GM18951 (cell line): ENCODE data around the gene FAM168A.

ENCODE experiments used
- POLR2A ChIP-seq: IDR thresholded peaks from 4 replicates; pipeline ENCODE4 v1.6.1; 2011; ENCODE audit warnings: mild to moderate bottlenecking; ENCODE audit not compliant: insufficient read length, insufficient read depth; ENCODE audit errors: extremely low read depth
- in situ Hi-C: fragments of 300-500 bp; cut with MboI; formaldehyde crosslinking; loops from one replicate; pipeline ENCODE4 v1.12.0; 2022; ENCODE audit warnings: low sequenced_read_pairs, mixed read lengths, inconsistent platforms; ENCODE audit not compliant: unreplicated experiment

FAM168A gene

DNA sequence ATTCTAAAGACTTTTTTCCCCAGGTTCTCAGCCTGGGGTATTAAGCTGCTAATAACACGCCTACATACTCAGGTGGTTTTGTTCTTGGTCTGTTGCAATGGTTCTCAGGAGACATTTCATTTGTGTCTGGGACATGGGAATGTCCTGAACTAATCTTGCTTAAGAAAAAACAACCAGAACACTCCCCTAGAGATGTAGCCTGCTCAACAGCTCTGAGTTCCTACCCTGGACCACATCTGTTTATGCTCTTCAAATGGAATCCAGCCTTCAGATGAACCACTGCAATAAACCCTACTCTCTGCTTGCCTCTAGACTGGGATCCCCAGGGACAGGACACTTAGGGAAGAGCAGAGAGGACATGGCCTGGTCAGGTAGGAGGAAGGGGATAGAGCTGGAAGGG lies 191.8 kb downstream of the FAM168A start:
- in situ Hi-C loops = no loop called here

DNA sequence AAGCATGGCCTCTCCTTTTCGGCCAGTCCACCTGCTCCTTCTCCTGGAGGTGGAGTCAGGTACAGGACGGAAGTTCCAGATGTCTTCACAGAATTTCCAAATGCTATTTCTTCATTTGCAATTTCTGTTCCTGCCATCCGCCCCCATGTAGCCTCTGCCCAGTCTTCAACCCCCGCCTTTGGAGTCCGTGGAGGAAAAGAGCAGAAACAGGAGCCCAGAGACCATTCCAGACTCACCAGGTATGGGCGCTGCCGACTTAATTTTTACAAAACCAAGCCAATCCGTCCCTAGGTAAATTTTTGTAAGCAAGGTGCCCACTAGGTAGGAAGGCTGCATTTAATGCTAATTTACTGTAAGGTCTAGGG lies 192.8 kb downstream of the FAM168A start:
- no peak for TF ChIP-seq POLR2A
- in situ Hi-C loops = no loop called here

More for the DNA sequence above, 191.8 kb downstream of the FAM168A start:
- TF ChIP-seq POLR2A = no peak

DNA sequence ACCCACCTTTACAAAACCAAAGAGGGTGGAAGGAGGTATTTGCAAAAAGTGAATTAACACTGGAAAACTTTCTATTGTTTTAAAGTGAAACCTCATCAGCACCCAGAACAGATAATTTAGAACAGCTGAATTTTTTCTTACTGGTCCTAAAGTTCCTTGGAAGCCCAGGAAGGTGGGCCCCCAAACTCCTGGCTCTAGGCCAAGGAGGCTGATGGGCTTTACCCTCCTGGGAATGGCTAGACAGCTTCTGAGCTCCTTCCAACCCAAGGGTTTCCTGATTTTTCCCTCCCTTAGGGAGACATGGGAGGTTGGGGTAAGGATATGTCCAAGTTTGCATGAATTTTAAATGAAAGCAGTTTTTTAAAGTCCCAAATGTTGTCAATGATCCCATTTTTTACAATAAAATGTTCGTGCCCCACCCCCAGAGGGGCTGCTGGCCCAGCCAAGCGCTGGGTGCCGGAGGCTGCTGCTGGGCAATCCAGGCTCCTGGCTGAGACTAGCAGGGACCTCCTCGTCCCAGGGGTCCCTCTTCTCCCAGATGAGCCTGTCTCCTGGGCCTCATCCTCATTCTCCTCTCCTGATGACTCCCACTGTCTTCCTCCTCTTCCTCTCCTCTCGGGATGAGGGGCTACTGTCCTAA lies 193.3 kb downstream of the FAM168A start:
- in situ Hi-C loops = no loop called here
- TF ChIP-seq POLR2A = no peak

DNA sequence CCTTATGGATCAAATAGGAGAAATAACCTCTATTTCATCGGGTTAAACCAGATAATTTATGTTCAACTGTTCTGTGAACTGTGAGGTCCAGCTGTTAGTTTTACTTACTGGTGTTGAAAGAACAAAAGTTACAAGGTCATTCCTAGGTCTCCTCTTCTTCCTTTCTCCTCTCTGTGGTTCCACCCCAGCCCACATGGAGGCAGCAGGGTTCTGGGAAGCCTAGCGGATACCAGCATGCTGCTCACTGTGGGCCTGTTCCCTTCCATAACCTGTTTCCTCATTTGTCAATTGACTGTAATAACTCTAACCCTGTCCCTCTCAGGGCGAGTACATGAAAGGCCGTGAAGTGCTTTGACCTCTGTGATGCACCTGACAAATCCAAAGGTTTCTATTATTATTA lies 193.9 kb downstream of the FAM168A start:
- TF ChIP-seq POLR2A = no peak
- in situ Hi-C loops = no loop called here

DNA sequence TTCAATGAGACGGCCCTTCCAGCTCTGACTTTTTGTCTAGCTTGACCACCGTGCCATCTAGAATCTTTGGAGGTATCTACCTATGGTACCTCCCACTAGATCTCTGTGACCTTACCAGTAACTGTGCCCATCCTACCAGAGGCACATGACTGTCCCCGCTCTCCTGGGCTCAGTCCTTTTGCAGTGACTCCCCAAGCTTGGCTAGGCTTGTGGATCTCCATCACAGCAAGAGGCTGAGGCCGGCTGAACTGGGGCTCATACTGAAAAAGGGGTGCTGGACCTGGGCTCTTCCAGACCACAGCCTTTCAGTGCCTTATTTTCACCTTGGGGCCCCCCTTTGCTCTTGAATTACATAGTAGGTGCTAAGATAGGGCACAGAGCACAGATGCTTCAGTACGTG lies 194.4 kb downstream of the FAM168A start:
- in situ Hi-C loops = no loop called here
- TF ChIP-seq POLR2A = no peak

DNA sequence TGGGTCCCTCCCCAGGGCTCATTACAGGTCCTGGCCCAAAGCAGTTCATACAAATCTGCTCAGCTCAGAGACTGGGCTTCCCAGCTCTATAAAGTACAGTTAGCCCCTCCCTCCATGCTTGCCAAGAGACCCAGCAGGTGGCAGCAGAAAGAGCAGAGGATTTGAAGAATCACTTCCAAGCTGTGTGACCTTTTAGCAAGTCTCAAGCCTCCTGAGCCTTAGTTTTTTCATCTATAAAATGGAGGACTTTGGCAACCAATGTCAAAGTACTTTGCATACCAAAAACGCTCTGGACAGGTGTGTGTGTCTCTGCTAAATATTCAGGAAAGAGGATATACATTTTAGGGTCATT lies 195.1 kb downstream of the FAM168A start:
- no peak for TF ChIP-seq POLR2A
- in situ Hi-C loops = no loop called here

DNA sequence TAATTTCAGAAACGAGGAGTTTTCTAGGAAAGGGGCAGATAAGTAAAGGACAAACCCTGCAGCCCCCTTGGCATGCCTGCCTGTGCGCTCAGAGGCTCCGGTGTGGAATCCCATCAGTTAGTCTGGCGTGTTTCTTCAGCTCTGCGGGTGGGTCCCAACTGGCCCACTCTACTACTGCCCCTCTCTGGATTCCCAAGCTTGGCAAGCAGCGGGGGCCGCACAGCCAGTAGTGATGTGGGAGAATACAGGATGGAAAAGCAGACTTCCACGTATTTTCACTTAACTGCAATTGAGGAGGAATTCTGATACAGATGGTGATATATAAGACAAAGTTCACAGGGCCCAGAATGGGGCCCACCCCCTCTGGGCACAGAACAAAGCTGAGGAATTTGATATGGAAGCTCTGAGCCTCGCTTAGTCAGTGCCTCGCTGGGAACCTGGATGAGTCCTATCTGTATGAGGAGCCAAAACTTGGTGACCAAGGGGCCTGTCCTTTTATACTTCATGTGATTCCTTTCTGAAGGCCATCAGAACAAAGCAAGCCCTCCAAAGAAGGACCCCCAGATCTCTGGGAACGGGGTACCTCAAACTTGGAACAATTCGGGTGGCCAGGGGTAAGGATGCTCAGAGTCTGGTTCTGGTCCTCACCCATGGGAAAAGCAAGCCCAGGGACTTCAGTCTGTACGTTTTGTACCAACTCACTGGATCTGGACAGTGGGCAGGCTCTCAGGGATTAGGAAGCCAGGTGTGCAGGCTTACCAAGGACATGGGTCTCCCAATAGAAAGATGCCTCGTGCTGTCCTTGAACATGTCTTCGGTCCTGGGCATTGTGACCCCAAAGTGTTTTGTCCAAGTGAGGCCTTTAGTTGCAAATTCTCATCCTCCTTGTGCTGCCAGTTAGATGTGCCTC lies 195.7 kb downstream of the FAM168A start:
- in situ Hi-C loops = no loop called here
- no peak for TF ChIP-seq POLR2A

GRCh38 chr11:73401217-73401923 lies 196.5 kb downstream of the FAM168A start:
- in situ Hi-C loops = no loop called here
- no peak for TF ChIP-seq POLR2A

- no peak for TF ChIP-seq POLR2A
- in situ Hi-C loops = no loop called here
Measured at GRCh38 chr11:73400293-73400692, 197.6 kb downstream of the FAM168A start.

DNA sequence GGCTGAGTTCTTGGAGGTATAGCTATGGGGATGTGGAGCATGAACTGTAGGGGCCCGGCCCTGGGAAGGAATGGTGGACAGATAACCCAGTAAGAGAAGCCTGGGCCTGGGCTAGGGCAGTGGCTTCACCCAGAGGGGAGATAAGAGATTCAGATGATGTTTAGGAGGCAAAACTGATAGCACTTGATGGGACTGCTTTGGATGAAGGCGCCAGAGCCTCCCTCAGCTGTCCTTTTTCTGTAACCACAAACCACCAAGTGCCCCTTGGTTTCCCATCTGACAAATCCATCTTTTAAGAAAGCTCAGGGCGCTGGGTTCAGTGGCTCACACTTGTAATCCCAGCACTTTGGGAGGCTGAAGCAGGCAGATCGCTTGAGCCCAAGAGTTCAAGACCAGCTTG lies 198.3 kb downstream of the FAM168A start:
- in situ Hi-C loops = no loop called here
- TF ChIP-seq POLR2A = no peak

GRCh38 chr11:73399159-73399590 lies 198.7 kb downstream of the FAM168A start:
- in situ Hi-C loops = no loop called here
- peak; percentile 4 for TF ChIP-seq POLR2A

DNA sequence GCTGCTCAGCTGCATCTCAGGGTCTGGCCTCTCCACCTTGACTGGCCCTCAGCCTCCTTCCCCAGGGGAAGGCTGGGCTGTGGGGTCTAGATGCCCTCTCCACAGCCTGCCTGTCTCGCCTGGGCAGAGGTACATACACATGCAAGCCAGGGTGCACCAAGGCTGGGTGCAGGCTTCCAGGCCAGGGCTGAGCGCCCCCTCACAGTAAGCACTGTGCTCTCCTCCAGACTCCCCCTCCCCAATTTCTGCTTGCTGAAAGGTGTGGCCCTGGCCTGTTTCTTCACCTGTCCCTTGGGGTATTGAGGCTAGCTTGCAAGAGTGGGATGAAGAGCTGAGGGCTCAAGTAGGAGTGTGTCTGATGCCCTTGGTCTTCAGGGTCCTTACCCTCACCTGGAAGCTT lies 199.2 kb downstream of the FAM168A start:
- in situ Hi-C loops = no loop called here
- peak; percentile 11 for TF ChIP-seq POLR2A

DNA sequence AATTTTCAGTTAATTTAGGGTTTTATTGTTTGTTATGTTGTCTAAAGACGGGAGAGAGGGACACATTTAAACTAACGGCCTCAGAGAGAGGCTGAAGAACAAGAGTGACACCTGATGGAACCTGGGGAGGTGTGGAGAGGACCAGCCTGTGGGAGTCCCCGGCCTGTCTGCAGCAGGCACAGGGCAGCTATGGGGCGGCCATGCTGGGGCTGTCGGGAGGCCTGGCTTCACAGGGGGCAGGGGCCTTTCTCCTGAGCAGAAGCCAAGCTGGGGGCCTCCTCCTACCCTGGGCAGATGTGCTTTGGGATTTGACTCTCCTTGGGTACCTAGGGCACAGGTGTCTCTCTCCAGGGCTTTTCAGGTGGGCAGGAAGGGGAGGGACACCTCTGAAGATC lies 199.8 kb downstream of the FAM168A start:
- in situ Hi-C loops = no loop called here
- no peak for TF ChIP-seq POLR2A
